Colonic mucosa (tissue), 4 donors: ENCODE measurements around the gene SGSM1. TPM values are rescaled to one million over a fixed set of nuclear protein-coding genes. Genes with fewer than 3 reads are reported as not detected.

ENCODE experiments used
- DNase-seq: peaks from one replicate; pipeline ENCODE4 v3.0.0-alpha.2; 2020
- H3K27ac ChIP-seq: fragments of 200-600 bp; one replicate; pipeline ENCODE4 v1.8.0; 2021
- H3K27me3 ChIP-seq: fragments of 200-600 bp; one replicate; pipeline ENCODE4 v1.8.0; 2021
- H3K36me3 ChIP-seq: fragments of 200-600 bp; one replicate; pipeline ENCODE4 v1.8.0; 2021
- H3K4me1 ChIP-seq: fragments of 200-600 bp; one replicate; pipeline ENCODE4 v1.8.0; 2021; ENCODE audit warnings: mild to moderate bottlenecking
- H3K4me3 ChIP-seq: fragments of 200-600 bp; one replicate; pipeline ENCODE4 v1.8.0; 2021
- H3K9ac ChIP-seq, 2 donors: one replicate each; pipeline ENCODE4 v1.7.0; 2013; ENCODE audit warnings: control low read depth in 2 of 2, low read depth in 2 of 2, low read length in 2 of 2
- H3K9me3 ChIP-seq: fragments of 200-600 bp; one replicate; pipeline ENCODE4 v1.8.0; 2021
- intact Hi-C: fragments of 100-400 bp; cut with DNase I; formaldehyde crosslinking; loops from one replicate; pipeline ENCODE4 v1.14.1; 2022
- total RNA-seq, 2 donors: library from RNA; stranded (reverse); fragmentation: NEBNext Ultra II Directional in 1 of 2; extraction: Animal tissue kit (Norgen Biotek cat#: 25700) in 1 of 2; gene quantifications; one replicate each; pipeline ENCODE4 v1.2.1, GENCODE V29; 2021
- TF ChIP-seq, protein P1 (sequence below): fragments of 200-600 bp; IDR thresholded peaks from one replicate; pipeline ENCODE4 v1.8.0; 2022; ENCODE audit warnings: antibody characterized with exemption, mild to moderate bottlenecking
- donor health status: healthy.
- donor health status: DM: no; HTN: no; CAD: no.
- donor health status: DM: no; HTN: no; CAD: no.

SGSM1 gene
- total RNA-seq, 2 donors from 2014 or later, result 3.3 to 3.9 TPM

- no peaks in the 10 kb centered on the region for H3K27me3 ChIP-seq
- H3K4me3 ChIP-seq, result no peak overlapping the region
- intact Hi-C loops, result no loop called here
- H3K4me1 ChIP-seq, result no peaks in the 10 kb centered on the region
- no peaks in the 10 kb centered on the region for H3K9me3 ChIP-seq
- no peak overlapping the region for H3K9ac ChIP-seq
- TF ChIP-seq, protein P1, sequence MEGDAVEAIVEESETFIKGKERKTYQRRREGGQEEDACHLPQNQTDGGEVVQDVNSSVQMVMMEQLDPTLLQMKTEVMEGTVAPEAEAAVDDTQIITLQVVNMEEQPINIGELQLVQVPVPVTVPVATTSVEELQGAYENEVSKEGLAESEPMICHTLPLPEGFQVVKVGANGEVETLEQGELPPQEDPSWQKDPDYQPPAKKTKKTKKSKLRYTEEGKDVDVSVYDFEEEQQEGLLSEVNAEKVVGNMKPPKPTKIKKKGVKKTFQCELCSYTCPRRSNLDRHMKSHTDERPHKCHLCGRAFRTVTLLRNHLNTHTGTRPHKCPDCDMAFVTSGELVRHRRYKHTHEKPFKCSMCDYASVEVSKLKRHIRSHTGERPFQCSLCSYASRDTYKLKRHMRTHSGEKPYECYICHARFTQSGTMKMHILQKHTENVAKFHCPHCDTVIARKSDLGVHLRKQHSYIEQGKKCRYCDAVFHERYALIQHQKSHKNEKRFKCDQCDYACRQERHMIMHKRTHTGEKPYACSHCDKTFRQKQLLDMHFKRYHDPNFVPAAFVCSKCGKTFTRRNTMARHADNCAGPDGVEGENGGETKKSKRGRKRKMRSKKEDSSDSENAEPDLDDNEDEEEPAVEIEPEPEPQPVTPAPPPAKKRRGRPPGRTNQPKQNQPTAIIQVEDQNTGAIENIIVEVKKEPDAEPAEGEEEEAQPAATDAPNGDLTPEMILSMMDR, result no peak
- no peaks in the 10 kb centered on the region for H3K36me3 ChIP-seq
- no peak overlapping the region for H3K27ac ChIP-seq
- no peak for DNase-seq
Measured at GRCh38 chr22:24810043-24810749, 4.2 kb downstream of the SGSM1 start.

DNA sequence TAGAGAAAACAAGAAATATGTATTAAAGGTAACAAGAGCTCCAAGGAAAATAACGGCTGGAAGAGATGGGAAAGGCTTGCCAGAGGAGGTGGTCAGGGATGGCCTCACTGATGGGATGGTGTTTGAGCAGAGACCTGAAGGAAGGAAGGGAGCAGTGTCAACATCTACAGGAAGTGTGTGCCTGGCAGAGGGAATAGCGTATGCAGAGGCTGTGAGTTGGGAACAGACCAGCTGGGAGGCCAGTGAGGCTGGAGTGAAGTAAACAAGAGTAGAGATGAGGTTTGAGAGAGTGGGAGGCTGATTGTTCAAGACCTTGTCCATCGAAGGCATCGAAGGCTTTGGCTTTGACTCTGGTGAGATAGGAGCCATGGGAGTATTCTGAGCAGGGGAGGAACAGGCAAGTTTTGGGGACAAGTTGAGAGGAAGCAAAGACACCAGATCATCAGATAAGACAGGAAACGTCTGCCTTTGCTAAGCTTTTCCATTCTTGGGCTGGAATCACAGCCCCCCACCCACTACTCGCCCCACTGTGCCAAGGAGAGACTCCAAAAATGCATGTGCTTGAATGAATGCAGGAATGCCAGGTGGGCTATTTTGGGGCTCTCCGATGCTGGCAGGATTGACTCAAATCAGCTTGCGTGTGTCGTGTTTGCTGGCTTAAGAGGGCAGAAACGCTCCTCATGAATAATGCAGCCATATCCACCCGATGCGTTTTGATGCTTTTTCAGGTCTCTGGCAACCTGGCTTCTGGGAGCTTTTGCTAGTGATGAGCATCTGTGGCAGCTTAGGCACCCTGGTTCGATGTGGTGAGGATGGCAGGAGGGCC is 7.2 kb downstream of the SGSM1 start:
- Histone ChIP-seq H3K9ac (no peak overlapping the region), H3K9me3 (no peaks in the 10 kb centered on the region), H3K36me3 (no peaks in the 10 kb centered on the region), H3K27ac (no peak overlapping the region), H3K4me1 (no peaks in the 10 kb centered on the region), H3K27me3 (no peaks in the 10 kb centered on the region), H3K4me3 (no peak overlapping the region)
- no peak for DNase-seq
- TF ChIP-seq, protein P1, result no peak
- intact Hi-C loops, result no loop called here

- no peaks in the 10 kb centered on the region for H3K9me3 ChIP-seq
- no peak for DNase-seq
- H3K36me3 ChIP-seq, result no peaks in the 10 kb centered on the region
- no peak overlapping the region for H3K27ac ChIP-seq
- intact Hi-C loops, result no loop called here
- TF ChIP-seq, protein P1, result no peak
- no peaks in the 10 kb centered on the region for H3K27me3 ChIP-seq
- no peak overlapping the region for H3K4me3 ChIP-seq
- H3K9ac ChIP-seq, result no peak overlapping the region
- no peaks in the 10 kb centered on the region for H3K4me1 ChIP-seq
Measured at GRCh38 chr22:24813861-24814770, 8.1 kb downstream of the SGSM1 start.

- intact Hi-C loops, result no loop called here
- H3K27ac ChIP-seq, result no peak overlapping the region
- no peaks in the 10 kb centered on the region for H3K9me3 ChIP-seq
- no peaks in the 10 kb centered on the region for H3K36me3 ChIP-seq
- H3K27me3 ChIP-seq, result no peaks in the 10 kb centered on the region
- no peak overlapping the region for H3K4me3 ChIP-seq
- no peaks in the 10 kb centered on the region for H3K4me1 ChIP-seq
- no peak for DNase-seq
- no peak overlapping the region for H3K9ac ChIP-seq
- TF ChIP-seq, protein P1, result no peak
Measured at GRCh38 chr22:24816806-24817205, 10.8 kb downstream of the SGSM1 start.

- intact Hi-C loops, result no loop called here
- peak overlapping the region; percentile 47 for H3K27ac ChIP-seq
- H3K9me3 ChIP-seq, result no peaks in the 10 kb centered on the region
- no peak for DNase-seq
- TF ChIP-seq, protein P1, result no peak
- peak overlapping the region in 1 of 2 donors; percentile 34 for H3K9ac ChIP-seq
- no peaks in the 10 kb centered on the region for H3K4me1 ChIP-seq
- H3K36me3 ChIP-seq, result no peaks in the 10 kb centered on the region
- H3K27me3 ChIP-seq, result no peaks in the 10 kb centered on the region
- H3K4me3 ChIP-seq, result no peak overlapping the region
Measured at GRCh38 chr22:24819487-24819886, 13.5 kb downstream of the SGSM1 start.
